ENCODE measurements around the gene PPP2R5C. TPM values are rescaled to one million over a fixed set of nuclear protein-coding genes. Genes with fewer than 3 reads are reported as not detected.
A peak's percentile ranks its signal among the peaks of the same experiment; 100 is the strongest.
"Not testable (repeated sequence)": the region's sequence is repeated elsewhere in the genome, so short reads cannot be mapped to it uniquely, and the experiment has no call there.

PPP2R5C gene
- total RNA-seq, 1 donor from 2014 or later = 60.3 TPM

GRCh38 chr14:101964297-101965180, 203.0 kb downstream of the PPP2R5C start, which contains the start of gene DYNC1H1:
Gene DYNC1H1 (plus strand): TSS chr14:101964573. CDS start chr14:101964692, 119 bp downstream.
- peak; percentile 71 to 96 for DNase-seq (ENCODE audit: low read depth in 2 of 2)

- DNase-seq (ENCODE audit: low read depth in 2 of 2) = peak; percentile 45 to 70
Measured at GRCh38 chr14:101965181-101965544, 203.7 kb downstream of the PPP2R5C start.

- DNase-seq (ENCODE audit: low read depth in 2 of 2) = no peak
Measured at GRCh38 chr14:101965770-101966722, 204.5 kb downstream of the PPP2R5C start.

GRCh38 chr14:101966742-101967141, 205.2 kb downstream of the PPP2R5C start:
- DNase-seq (ENCODE audit: low read depth in 2 of 2) = no peak

GRCh38 chr14:101968186-101968585, 206.7 kb downstream of the PPP2R5C start:
- no peak for DNase-seq (ENCODE audit: low read depth in 2 of 2)

GRCh38 chr14:101969481-101969880, 208.0 kb downstream of the PPP2R5C start:
- DNase-seq (ENCODE audit: low read depth in 2 of 2) = no peak

- no peak for DNase-seq (ENCODE audit: low read depth in 2 of 2)
Measured at GRCh38 chr14:101970830-101971400, 209.4 kb downstream of the PPP2R5C start.

GRCh38 chr14:101971458-101971857, 209.9 kb downstream of the PPP2R5C start:
- DNase-seq (ENCODE audit: low read depth in 2 of 2) = not testable (repeated sequence)

GRCh38 chr14:101972126-101972866, 210.8 kb downstream of the PPP2R5C start:
- peak; percentile 99 for DNase-seq (ENCODE audit: low read depth in 2 of 2)

GRCh38 chr14:101973356-101973755, 211.8 kb downstream of the PPP2R5C start:
- DNase-seq (ENCODE audit: low read depth in 2 of 2) = peak in 1 of 2 donors; percentile 50

- DNase-seq (ENCODE audit: low read depth in 2 of 2) = no peak
Measured at GRCh38 chr14:101975231-101975630, 213.7 kb downstream of the PPP2R5C start.

Other genes with a start within 250 kb of the PPP2R5C start
- gene DIO3, start 200.2 kb upstream of the PPP2R5C start, total RNA-seq = not detected in 2 replicates
- gene DYNC1H1, start 202.9 kb downstream of the PPP2R5C start, total RNA-seq = 338 and 444 TPM in 2 replicates